Effector CD4-positive, alpha-beta T cell (primary cell): ENCODE measurements around the gene UBE2H.
A peak's percentile ranks its signal among the peaks of the same experiment; 100 is the strongest.

ENCODE experiments used
- DNase-seq: peaks from one replicate; pipeline ENCODE4 v3.0.0-alpha.2; 2020

UBE2H gene

DNA sequence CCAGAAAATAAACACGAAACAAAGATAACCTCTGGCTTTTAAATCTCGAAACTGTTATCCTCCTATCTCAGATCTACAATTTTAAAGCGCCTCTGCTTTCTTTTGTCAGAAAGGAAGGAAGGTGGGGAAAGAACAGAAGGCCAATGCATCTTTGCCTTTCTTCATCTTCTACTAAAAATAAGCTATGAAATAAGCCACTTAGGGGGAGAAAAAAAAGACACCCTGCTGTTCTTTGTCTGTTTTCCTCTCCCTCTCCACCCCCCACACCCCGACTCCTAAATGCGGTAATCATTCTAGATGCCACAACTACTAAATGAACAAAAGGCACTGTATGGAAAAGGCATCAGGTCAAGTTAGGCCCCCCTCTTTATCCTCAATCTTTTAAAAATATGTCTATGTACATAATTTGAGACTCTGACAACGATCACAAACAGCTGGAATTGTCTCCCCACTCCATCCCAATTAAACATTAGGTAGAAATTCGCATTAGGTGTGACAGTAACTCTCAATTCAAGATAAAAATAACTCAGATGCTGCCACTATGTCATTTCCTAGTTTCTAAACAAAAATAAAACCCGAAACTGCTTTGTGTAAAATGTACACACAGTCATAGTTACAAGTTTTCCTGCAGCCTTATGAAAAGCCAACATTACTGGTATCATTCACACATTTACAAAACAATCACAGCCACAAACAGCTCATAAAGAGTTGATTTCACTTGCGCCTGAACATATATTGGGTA is 2.4 kb downstream of the UBE2H start:
- DNase-seq = no peak

DNA sequence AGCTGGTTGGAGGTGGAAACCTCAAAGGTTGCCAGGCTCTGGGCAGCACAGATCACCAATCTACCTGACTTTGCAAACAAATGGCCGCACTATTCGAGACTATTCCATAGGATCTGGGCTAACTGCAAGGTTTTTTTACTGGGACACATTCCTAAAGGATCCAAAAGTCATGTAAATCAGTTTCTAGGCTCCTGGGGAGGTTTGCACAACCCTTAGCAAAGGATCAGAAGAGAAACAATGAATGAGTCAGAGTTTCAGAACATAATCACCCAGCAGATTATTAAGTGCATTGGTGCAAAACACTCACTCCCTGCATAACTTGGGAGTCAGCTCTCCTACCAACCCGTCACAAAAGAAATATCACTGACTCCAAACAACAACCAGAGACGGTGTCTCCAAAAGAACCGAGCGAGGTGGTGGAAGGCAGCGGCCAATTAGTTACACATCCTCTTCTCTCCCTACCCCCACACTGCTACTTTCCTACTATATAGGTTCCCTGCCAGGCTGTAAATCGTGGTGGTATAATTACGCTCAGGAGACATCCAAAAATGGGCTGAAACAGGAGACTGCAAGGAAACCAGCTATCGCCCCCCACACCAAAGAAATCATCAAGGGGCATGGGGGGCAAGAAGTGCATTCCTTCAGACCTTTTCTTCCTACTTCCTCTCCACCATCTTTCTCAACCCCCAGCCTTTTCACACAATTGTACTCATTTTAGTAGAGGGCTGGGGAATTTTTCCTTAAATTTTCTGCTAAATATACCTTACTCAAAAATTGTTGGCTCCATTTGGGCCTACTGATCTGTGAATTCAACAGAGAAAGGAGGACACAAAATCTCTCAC is 3.2 kb downstream of the UBE2H start:
- DNase-seq = no peak

DNA sequence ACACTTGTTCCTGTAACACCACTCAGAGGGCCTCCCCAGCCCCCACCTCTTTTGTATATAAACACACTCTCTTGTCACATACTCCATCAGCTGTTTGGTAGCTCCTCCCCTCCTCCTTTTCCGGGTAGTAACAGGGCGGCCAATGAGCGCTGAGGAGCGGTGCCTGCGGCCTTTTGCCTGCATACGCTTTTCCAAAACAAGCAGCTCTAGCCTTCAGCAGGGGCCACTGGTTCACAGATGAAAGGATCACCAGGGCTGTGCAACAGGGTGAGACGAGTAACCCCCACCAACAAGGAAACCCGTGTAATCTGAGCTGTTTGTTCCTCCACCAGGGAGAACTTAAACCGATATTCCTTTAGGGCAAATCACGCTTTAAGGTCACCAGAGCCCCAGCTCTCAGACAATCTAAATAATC is 3.9 kb downstream of the UBE2H start:
- DNase-seq = peak; percentile 76

DNA sequence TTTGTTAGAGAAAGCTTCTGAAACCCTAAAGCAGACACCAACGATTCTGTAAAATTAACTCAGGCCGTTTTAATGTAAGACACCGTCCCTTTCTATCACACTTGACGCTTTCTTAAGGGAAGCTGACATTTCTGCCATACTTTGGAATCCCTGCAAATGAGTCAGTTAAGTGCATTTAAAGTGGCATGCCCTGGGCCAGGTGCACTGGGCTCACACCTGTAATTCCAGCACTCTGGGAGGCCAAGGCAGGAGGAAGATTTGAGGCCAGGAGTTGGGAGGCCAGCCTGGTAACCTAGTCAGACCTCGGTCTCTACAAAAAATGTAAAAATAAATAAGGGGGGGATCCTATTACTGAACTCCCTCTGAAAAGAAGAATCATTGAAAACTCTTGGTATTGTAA is 4.4 kb downstream of the UBE2H start:
- no peak for DNase-seq

DNA sequence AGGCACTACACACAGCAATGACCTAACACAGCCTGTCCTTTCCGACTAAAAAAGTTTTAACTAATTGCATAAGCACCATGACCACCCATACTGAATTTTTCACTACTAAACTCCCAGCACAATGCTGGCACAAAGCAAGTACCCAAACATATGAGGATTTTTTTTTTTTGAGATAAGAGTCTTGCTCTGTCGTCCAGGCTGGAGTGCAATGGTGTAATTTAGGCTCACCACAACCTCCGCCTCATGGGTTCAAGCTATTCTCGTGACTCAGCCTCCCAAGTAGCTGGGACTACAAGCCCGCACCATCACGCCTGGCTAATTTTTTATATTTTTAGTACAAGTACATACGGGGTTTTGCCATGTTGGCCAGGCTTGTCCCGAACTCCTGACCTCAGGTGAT is 5.1 kb downstream of the UBE2H start:
- DNase-seq = no peak

DNA sequence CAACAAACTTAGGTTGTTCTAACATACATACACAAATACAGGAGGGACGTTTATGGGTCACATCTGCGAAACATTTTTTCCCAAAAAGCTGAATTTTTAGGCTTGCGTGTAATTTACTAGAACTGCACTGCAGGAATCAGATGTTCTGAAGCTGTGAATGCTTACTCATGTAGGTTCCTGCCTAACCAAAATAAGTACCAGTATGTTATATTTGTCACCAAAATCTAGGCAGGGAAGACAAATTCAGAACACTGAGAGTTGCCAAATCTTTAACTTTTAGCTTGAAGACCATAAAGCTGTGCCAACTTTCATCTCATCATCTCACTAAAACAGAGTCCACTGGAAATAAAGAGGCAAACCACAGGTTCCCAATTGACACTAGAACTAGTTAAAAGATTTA is 5.7 kb downstream of the UBE2H start:
- no peak for DNase-seq

DNA sequence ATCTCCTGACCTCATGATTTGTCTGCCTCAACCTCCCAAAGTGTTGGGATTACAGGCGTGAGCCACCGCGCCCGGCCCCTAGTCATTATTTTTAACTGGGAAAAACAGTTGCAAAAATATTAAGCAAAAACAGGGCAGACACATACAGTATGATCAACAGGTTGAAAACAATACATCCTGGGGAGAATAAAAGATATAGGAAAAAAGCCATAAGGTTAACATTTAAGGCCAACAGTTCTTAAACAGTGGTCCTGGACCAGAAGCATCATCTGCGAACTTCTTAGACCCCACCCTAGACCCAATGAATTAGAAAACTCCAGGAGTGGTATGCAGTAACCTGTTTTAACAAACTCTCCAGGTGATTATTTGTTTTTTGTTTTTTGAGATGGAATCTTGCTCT is 6.5 kb downstream of the UBE2H start:
- no peak for DNase-seq

DNA sequence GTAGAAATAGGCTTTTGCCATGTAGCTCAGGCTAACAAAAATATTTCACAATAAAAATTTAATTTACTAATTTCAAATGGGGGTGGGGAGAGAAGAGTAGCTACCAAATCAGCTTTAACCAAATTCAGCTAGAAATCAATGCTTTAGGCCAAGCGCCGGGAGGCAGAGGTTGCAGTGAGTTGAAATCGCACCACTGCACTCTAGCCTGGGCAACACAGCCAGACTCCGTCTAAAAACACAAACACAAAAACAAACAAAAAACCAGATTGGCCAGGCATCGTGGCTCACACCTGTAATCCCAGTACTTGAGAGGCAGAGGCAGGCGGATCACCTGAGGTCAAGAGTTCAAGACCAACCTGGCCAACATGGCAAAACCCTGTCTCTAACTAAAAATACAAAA is 9.4 kb downstream of the UBE2H start:
- no peak for DNase-seq

DNA sequence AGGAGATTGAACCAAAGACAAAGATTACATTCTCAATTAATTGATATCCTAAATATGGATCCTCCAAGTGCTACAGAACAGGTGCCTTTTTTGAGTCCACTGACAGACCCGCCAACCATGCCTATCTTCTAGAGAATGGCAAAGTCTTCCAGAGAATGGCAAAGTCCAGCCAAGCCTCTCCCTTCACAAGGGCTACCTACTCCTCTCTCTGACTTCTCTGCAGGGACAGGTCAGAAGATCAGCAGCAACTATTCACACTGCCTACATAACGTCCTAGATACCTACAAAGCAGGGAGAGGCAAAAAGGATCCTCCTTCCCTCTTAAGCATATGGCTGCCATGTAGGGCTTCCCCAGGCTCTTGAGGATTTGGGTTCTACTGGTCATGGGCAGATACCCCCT is 12.4 kb downstream of the UBE2H start:
- no peak for DNase-seq

DNA sequence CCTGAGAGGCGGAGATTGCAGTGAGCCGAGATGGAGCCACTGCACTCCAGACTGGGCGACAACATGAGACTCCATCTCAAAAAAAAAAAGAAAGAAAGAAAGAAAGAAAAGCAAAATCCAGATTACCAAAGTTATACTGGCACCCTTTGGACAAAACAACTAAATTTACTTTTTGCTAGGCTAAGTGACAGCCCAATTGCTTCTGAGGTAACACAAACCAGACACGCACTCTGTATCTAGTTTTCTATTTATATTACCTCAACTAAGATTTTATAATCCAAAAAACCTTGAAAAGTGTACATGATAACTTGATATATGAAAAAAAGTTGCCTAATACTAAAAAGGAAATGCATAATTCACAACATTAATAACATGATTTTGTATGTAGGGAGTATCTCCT is 12.9 kb downstream of the UBE2H start:
- no peak for DNase-seq

DNA sequence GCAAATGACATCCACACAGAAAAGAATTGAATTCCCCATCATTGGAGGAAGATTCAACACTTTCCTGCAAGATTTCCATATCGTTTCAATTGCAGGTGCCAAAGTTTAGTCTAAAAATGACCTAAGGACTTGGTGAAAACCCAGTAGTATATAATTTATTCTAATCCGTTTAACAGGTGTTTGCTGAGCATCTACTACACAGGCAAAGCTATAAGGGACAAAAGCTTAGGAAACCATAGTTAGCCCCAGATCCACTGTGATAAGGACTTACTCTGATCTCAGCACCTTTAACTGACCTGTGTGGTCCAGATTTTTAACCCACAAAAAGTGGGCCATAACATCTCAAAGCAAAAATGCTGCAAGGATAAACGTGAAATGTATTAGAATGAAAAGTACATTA is 19.1 kb downstream of the UBE2H start:
- DNase-seq = no peak

DNA sequence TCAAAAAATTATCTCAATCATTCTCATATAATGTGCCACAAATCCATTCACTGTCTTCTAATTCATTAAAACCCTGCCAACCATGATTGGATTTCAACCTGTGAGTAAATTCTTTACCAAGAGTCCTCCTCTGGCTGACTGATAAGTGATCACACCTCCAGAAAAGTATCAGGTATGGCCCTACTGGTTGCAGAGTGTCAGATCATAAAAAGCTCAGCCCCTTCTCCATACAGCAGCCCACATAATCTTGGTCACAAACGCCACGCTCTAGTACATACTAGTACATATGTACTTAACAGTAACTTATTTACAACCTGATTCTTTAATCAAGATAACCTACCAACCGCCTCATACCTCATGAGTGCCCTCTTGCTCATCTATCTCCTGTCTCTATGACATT is 26.1 kb downstream of the UBE2H start:
- DNase-seq = no peak

DNA sequence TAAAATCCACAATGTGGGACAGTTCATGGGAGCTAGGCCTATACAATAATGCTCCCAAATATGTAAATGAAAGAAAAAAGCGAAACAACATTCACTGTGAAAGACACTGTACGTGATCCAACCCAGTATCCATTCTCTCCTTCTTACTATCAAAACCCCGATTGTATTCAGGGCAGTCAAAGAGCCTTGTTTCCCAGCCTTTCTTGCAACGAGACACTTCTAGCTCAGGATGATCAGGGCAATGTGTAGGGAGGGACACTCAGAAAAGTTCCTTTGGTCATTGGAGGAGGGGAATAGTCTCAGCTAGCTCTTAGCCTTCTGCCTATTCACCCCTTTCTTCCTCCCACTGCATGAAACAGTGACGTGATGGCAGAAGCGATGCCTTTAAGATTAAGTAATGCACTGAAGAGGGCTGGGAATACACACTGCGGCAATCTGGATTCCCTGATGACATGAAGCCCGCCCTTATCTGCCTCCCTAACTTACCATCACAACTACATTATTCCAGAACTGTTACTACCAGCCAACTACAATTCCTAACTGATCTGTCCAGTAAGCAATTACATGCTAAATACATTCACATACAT is 27.3 kb downstream of the UBE2H start:
- no peak for DNase-seq

DNA sequence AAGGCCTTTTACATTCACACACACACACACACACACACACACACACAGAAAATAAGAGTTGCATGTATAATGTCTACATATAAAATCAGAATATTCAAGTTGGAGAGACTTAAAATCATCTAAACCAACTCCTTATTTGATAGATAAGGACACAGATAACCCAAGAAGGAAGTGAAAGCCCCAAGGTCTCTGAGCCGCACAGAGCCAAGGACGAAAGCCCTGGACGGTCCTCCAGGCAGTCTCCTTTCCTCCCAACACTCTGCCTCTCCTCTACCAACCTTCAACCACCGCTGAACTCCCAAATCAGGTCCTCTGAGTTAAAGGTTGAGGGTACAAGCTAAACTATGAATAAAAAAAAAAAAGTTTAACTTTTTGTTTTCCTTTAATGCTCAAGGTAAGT is 28.2 kb downstream of the UBE2H start:
- no peak for DNase-seq

DNA sequence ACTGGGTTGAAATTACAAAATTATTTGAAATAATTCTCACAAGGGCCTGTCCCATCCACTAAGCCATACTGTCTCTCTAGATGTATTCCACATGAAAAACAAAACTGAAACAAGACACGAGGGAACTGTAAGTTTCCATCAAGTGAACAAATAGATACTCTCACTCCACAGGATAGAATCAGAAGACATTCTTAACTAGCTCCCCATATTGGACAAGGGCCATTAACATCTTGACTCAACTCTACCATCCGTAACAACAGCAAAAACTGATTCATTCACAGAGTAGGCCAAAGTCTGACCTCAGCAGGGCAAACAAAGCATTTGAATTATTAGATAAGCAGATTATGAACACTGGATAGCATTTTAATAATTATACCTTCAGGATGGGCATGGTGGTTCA is 29.1 kb downstream of the UBE2H start:
- no peak for DNase-seq

DNA sequence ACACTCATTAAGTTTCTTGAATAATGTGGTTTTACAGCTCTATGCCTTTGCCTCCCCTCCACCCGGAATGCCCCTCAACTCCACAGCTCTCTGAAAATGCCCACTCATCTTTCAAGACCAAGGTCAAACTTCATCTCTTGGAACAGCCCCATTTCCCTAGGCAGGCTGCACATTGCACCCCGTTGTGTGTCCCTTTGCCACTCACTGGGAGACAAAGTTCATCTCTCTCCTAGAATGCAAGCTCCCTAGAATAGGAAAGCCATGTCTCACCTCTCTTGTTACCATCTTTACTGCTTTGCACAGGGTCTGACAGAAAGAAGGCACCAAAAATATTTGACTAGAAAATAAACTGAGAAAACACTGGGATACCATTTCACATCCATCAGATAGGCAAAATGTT is 33.3 kb downstream of the UBE2H start:
- no peak for DNase-seq

DNA sequence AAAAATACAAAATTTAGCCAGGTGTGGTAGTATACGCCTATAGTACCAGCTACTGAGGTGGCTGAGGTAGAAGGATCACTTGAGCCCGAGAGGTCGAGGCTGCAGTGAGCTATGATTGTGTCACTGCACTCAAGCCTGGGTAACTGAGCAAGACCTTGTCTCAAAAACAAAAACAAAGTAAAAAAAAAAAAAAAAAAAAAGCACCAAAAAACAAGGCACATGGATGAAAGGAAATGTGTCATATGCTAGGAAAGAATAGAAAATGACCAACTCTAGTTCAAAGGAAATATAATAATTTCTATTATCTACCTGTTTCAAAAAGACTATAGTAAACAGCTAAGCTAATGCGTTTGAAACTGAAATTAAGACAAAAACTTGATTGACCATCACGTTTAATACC is 33.8 kb downstream of the UBE2H start:
- no peak for DNase-seq

DNA sequence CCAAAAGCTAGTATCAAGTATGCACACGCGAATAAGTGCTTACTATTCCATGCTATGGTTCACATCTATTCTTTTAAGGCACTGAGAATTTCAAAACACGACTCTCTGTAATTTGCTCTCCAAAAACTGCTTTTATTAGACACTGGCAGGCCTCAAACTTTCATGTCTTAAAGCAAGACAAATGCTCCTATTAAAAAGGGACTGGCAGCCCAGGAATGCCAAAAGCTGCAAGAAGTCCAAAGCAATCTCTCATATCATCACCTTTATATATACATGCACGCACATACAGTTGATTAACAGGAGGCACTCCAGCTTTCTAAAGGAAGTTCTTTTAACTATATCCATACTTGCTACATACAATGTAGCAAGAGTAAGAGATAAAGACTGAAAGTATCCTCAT is 34.8 kb downstream of the UBE2H start:
- DNase-seq = no peak

DNA sequence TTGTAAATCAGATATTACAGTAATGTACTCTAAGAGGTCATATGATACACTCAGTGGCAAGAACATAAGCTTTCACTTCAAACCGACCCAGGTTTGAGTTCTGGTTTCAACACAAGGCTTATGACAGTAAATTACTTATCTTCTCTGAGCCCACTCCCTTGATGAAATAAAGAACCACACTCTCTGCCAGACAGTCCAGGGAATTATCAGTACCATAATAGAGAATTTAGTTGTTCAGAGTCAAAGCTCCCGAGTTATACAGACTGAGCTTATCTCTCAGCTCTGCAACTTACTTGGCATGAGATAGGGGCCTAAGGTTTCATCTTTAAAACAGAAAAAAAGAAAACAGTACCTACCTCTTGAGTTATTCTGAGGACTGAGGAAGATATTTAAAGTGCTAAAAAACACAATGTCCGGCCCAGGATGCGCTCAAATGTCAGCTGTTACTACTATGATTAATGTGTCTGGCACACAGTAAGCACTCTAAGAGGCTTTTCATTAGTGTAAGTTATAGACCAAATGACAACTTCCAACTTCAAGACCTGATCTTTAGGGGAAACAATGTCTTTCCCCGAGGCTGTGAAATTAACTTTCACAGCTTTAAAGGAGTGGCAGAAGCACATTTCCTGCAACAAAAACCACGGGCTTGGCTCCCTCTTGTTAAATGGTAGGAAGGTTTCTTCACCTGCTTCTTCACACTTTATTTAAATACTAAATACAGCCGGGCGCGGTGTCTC is 38.1 kb downstream of the UBE2H start:
- DNase-seq = no peak

DNA sequence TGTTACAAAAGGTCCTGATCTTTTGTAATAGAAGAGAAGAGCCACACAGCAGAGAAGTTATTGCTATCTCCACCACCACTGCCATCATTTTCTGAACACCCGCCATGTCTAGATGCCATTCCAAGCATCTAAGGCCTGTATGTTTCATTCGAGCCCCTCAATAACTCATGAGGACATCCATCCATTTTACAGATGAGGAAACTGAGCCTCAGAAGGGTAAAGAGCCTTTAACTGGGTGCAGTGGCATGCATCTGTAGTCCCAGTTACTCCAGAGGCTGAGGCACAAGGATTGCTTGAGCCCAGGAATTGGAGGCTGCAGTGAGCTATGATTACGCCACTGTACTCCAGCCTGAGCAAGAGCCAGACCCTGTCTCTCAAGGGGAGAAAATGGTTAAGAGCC is 39.3 kb downstream of the UBE2H start:
- DNase-seq = no peak

DNA sequence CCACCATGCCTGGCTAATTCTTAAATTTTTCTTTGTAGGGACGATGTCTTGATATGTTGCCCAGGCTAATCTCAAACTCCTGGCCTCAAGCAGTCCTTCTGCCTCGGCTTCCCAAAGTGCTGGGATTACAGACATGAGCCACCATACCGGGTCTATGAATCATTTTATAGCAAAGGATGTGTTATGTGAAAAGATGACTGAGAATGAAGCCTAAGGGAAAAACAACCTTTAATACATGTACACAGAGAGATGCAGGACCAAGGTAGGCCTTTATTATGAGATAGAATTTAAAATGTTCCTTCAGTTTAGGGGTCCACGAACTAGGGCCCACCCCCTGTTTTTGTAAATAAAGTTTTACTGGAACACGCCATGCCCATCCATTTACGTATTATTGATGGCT is 41.0 kb downstream of the UBE2H start:
- DNase-seq = no peak

DNA sequence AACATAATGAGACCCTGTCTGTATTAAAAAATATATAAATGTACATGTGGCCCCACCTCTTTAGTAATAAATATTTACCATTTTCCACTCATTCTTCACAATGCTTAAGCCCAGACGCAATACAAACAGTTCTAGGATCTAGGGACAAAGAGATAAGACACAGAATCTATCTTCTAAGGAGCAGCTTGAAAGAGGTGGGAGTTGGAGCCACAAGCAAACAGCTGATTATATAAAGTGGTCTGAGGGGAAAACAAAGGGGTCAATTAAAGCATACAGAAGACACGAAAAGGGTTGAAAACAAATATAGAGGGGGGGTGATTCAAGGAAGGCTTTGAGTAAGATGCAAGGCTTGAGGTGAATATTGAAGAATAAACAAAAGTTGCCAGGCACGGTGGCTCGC is 43.1 kb downstream of the UBE2H start:
- no peak for DNase-seq

DNA sequence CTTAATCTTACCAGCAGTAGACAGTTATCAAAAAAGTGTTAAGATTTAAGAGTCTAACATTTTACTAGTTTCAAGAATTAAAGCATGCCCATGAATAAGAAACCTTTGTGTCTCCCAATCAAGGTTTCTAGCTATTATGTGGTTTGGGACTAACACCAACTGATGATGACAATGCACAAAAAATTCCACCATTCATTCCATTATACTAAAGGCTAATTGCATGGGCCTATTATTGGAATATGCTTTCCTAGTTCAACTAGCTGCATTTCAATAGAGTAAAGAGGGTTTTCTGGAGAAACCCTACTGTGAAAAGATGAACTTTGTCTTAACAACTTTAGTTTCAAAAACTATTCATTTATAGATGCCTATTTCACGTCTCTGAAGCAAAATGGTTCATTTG is 44.6 kb downstream of the UBE2H start:
- no peak for DNase-seq
